Measurements from ENCODE around the gene MIDN. TPM values are rescaled to one million over a fixed set of nuclear protein-coding genes. Genes with fewer than 3 reads are reported as not detected.

MIDN gene
- total and polyA plus RNA-seq, 10 of the 15 experiments (the other 5 are each of a cell fraction or from before 2014, with no cell fraction given), result 0.38 to 51.5 (median 7.2) TPM

DNA sequence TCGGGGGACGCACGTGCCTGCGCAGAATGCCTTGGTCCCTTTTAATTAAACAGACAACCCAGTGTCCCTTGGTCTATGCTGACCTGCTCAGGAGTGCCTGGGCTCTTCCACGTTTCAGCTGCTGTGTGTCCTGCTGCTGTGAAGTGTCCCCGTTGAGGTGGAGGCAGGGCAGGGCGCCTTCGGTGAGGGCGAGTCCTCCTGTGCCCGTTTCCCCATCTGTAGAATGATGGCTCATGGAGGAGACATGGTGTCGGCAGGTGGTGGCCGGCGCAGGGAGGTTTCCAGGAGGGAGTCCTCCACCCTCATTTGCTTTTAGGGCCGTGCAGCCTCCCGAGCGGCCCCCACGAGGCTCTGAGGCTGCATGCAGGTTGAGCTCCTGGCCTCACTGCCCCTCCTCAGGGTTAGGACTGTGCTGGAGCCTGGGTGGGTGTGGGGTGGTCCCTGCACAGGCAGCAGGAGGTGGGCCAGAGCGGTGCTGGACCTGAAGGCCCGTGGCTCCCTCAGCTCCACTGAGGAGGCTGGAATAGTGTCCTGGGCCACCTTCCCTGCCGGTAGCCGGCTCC is 34.0 kb upstream of the MIDN start:
- intact Hi-C loops (cut with micrococcal nuclease; ENCODE audit: unreplicated experiment) (no loop called here), in situ Hi-C loops (cut with MboI) (no loop called here)
- Histone ChIP-seq H3K9me3 (replicated peaks; ENCODE audit: control insufficient read depth, insufficient read depth, low read length) (no peaks in the 10 kb centered on the region), H4K20me1 (ENCODE audit: control insufficient read depth, insufficient read depth) (no peaks in the 10 kb centered on the region; the same call in 1 of the 2 replicates), H3K9ac (ENCODE audit: control insufficient read depth, insufficient read depth, low read length) (no peak overlapping the region; the same call in 1 of the 2 replicates), H2AFZ (ENCODE audit: control insufficient read depth, low read depth, low read length) (no peak overlapping the region), H3K27me3 (replicated peaks in 1 of 2; ENCODE audit: control insufficient read depth in 2 of 2, insufficient read depth in 2 of 2, low read length in 1 of 2) (no peaks in the 10 kb centered on the region), H3K36me3 (ENCODE audit: control insufficient read depth in 2 of 2, insufficient read depth in 2 of 2, low read length in 1 of 2) (peaks cover 7 to 15% of the 10 kb centered on the region in 2 experiments; a peak in 3 of 4 replicates), H3K4me2 (ENCODE audit: control insufficient read depth, insufficient read depth) (peak overlapping the region; percentile 72), H3K4me1 (ENCODE audit: control insufficient read depth, insufficient read depth, low read length) (peaks cover 23% of the 10 kb centered on the region), H3K4me3 (0 out of 2 replicates have a peak overlapping the region, but pooled peaks have one; percentile 46), H3K79me2 (ENCODE audit: control insufficient read depth, insufficient read depth, low read length) (peaks cover 63% of the 10 kb centered on the region), H3K27ac (ENCODE audit: control insufficient read depth, insufficient read depth) (peak overlapping the region; percentile 76)
- RAD21 ChIA-PET (ENCODE audit: unreplicated experiment), result interaction anchor here (0.8 to 1.2 kb wide), 3 partner anchors 30 to 276 kb away, joined by 3 read pairs; no protein-coding TSS in a partner anchor
- FAIRE-seq (no peak), ATAC-seq (no peak), DNase-seq (ENCODE audit: low read depth, low spot score) (no peak)
- POLR2A ChIA-PET, result interaction anchor here (0.5 to 1.6 kb wide), 4 partner anchors 11 to 154 kb away, joined by 3 to 6 read pairs (median 3); no protein-coding TSS in a partner anchor
- no TSS peak for BruUV-seq (replicated peaks)
- SMC1A ChIA-PET (ENCODE audit: uncharacterized antibody, unreplicated experiment), result no interaction called here
- TF ChIP-seq RCOR1 (conservative IDR thresholded peaks at IDR 0.05; ENCODE audit: low read depth, low read length) (no peak), BHLHE40 (IDR thresholded peaks at IDR 0.05; ENCODE audit: borderline replicate concordance in 1 of 2, low read depth in 2 of 2, low read length in 1 of 2) (peak in 1 of 2 experiments; percentile 72; a peak in 2 of 4 replicates), NBN (IDR thresholded peaks at IDR 0.05) (no peak)
- CTCF ChIA-PET, result interaction anchor here (0.9 kb wide), 1 partner anchor 24 kb away, joined by 3 read pairs; no protein-coding TSS in a partner anchor
- WGBS (ENCODE audit: insufficient coverage, insufficient replicate concordance, low lambda C conversion rate, missing lambda C conversion rate), result 68% methylated on average over 21 of the region's 21 CpGs

DNA sequence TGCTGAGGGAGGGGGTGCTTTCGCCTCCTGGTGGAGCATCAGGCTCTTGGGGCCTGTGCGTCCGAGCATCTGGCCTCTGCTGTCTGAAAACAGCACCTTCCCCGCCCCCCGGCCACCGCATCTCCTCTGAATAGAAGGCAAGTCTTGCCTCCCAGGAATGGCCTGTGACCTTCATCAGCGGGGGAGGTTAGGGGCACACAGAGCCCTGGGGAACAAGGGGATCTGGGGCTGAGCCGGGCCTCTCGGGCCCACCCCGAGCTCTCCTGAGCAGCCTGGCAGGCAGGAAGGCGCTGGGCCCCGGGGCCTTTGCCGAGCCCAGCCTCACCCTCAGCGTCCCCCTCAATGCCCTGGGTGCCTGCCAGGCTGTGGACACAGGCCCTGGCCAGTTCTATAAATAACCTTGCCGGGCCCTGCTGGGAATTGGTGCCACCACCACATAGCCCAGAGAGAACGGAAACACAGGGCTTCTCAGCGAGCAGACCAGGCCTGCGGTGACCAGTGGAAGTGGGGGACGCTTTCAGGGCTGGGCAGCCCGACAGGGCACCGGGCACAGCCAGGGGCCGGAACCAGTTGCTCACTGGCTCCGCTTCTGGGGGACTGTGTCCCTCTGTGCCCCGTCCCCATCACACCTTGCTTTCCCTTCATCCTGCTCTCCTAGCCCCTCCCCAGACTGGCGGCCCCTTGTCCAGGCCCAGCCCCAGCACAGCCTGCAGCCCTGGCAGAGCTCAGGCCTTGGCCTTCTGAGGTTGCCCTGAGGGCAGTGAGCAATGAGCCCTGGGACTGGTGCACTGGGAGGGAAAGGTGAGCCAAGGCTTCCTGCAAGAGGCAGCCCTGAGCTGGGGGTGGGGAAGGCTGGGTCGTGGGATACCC is 33.3 kb upstream of the MIDN start:
- in situ Hi-C loops (cut with MboI), result no loop called here

More for the DNA sequence above, 33.3 kb upstream of the MIDN start:
- BruUV-seq (replicated peaks), result no TSS peak
- Histone ChIP-seq H2AFZ (ENCODE audit: control insufficient read depth, low read depth, low read length) (no peak overlapping the region), H4K20me1 (ENCODE audit: control insufficient read depth, insufficient read depth) (no peaks in the 10 kb centered on the region; the same call in 1 of the 2 replicates), H3K4me3 (no peak overlapping the region), H3K9ac (ENCODE audit: control insufficient read depth, insufficient read depth, low read length) (no peak overlapping the region), H3K27ac (ENCODE audit: control insufficient read depth, insufficient read depth) (no peak overlapping the region), H3K4me2 (ENCODE audit: control insufficient read depth, insufficient read depth) (no peak overlapping the region), H3K27me3 (replicated peaks in 1 of 2; ENCODE audit: control insufficient read depth in 2 of 2, insufficient read depth in 2 of 2, low read length in 1 of 2) (no peaks in the 10 kb centered on the region), H3K36me3 (ENCODE audit: control insufficient read depth in 2 of 2, insufficient read depth in 2 of 2, low read length in 1 of 2) (peaks cover 10 to 12% of the 10 kb centered on the region in 2 experiments; a peak in 3 of 4 replicates), H3K4me1 (ENCODE audit: control insufficient read depth, insufficient read depth, low read length) (peaks cover 17% of the 10 kb centered on the region), H3K79me2 (ENCODE audit: control insufficient read depth, insufficient read depth, low read length) (peaks cover 56% of the 10 kb centered on the region), H3K9me3 (replicated peaks; ENCODE audit: control insufficient read depth, insufficient read depth, low read length) (no peaks in the 10 kb centered on the region)
- POLR2A ChIA-PET, result interaction anchor here (1.6 kb wide), 1 partner anchor 11 kb away, joined by 6 read pairs; no protein-coding TSS in a partner anchor
- CTCF ChIA-PET, result no interaction called here
- DNase-seq (ENCODE audit: low read depth, low spot score) (no peak), FAIRE-seq (no peak), ATAC-seq (no peak)
- intact Hi-C loops (cut with micrococcal nuclease; ENCODE audit: unreplicated experiment), result no loop called here
- 93% methylated on average over 26 of the region's 26 CpGs for WGBS (ENCODE audit: insufficient coverage, insufficient replicate concordance, low lambda C conversion rate, missing lambda C conversion rate)
- RAD21 ChIA-PET (ENCODE audit: unreplicated experiment), result interaction anchor here (1.0 to 1.2 kb wide), 2 partner anchors 102 to 277 kb away, joined by 3 read pairs; no protein-coding TSS in a partner anchor
- TF ChIP-seq, protein P1, sequence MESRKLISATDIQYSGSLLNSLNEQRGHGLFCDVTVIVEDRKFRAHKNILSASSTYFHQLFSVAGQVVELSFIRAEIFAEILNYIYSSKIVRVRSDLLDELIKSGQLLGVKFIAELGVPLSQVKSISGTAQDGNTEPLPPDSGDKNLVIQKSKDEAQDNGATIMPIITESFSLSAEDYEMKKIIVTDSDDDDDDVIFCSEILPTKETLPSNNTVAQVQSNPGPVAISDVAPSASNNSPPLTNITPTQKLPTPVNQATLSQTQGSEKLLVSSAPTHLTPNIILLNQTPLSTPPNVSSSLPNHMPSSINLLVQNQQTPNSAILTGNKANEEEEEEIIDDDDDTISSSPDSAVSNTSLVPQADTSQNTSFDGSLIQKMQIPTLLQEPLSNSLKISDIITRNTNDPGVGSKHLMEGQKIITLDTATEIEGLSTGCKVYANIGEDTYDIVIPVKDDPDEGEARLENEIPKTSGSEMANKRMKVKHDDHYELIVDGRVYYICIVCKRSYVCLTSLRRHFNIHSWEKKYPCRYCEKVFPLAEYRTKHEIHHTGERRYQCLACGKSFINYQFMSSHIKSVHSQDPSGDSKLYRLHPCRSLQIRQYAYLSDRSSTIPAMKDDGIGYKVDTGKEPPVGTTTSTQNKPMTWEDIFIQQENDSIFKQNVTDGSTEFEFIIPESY (IDR thresholded peaks at IDR 0.05), result no peak
- TF ChIP-seq IRF3 (IDR thresholded peaks at IDR 0.05) (no peak), FOXK2 (IDR thresholded peaks at IDR 0.05) (no peak)
- SMC1A ChIA-PET (ENCODE audit: uncharacterized antibody, unreplicated experiment), result no interaction called here

Measured in GM12878 (cell line).